HEK293 (cell line): Measurements from ENCODE around the gene HOXB8.
A peak's percentile ranks its signal among the peaks of the same experiment; 100 is the strongest.

Experiments
- CTCF ChIA-PET: fragments of 350-600 bp; formaldehyde crosslinking; extraction: SDS; loops from one replicate; lab custom pipeline; 2021; ENCODE audit warnings: antibody characterized with exemption; lab: Yijun Ruan, JAX
- POLR2A ChIA-PET: fragments of 300-600 bp; formaldehyde crosslinking; extraction: SDS; loops from one replicate; lab custom pipeline; 2020; ENCODE audit warnings: antibody characterized with exemption, inconsistent platforms; lab: Yijun Ruan, JAX
- H3K27ac ChIP-seq: fragments of 200-500 bp; sonication (Bioruptor generic); 2 replicates; pipeline ENCODE4 v1.5.1; 2014; ENCODE audit warnings: low read depth, low read length, control low read depth, inconsistent platforms; ENCODE audit errors: extremely low read depth
- H3K36me3 ChIP-seq, 2 experiments: fragments of 200-500 bp in 1 of 2; sonication (Bioruptor generic) in 1 of 2; 1 replicate in 1 of 2; 2 replicates in 1 of 2; pipeline ENCODE4 v1.5.1; 2014 to 2017; ENCODE audit warnings: inconsistent platforms in 2 of 2, low read length in 2 of 2; ENCODE audit not compliant: control insufficient read depth in 2 of 2, insufficient read depth in 1 of 2
- H3K4me1 ChIP-seq: fragments of 200-500 bp; sonication (Bioruptor generic); 2 replicates; pipeline ENCODE4 v1.5.1; 2014; ENCODE audit warnings: mild to moderate bottlenecking, low read length, inconsistent platforms; ENCODE audit not compliant: control insufficient read depth, insufficient read depth
- H3K4me3 ChIP-seq: 2 replicates; pipeline ENCODE4 v1.5.1; 2011; ENCODE audit warnings: low read depth, mild to moderate bottlenecking, control low read depth, low read length, moderate library complexity
- H3K9me3 ChIP-seq: fragments of 200-500 bp; sonication (Bioruptor generic); 2 replicates; pipeline ENCODE4 v1.5.1; 2014; ENCODE audit warnings: low read depth, low read length, inconsistent platforms; ENCODE audit not compliant: control insufficient read depth, insufficient read depth
- BCL11A ChIP-seq: fragments of 450-650 bp; formaldehyde crosslinking; IDR thresholded peaks from 2 replicates; pipeline ENCODE4 v1.5.1; 2016; ENCODE audit warnings: low read depth, missing biosample characterization, missing genetic modification characterization
- GLIS1 ChIP-seq: fragments of 450-650 bp; formaldehyde crosslinking; IDR thresholded peaks from 2 replicates; pipeline ENCODE4 v1.5.1; 2016; ENCODE audit warnings: missing biosample characterization, missing genetic modification characterization
- IKZF3 ChIP-seq: fragments of 450-650 bp; IDR thresholded peaks from 2 replicates; pipeline ENCODE4 v1.5.0; 2018; ENCODE audit warnings: missing biosample characterization, mild to moderate bottlenecking, missing genetic modification characterization, moderate library complexity
- KLF1 ChIP-seq: fragments of 450-650 bp; formaldehyde crosslinking; IDR thresholded peaks from 2 replicates; pipeline ENCODE4 v1.5.1; 2016; ENCODE audit warnings: missing biosample characterization, missing genetic modification characterization
- KLF10 ChIP-seq: fragments of 450-650 bp; IDR thresholded peaks from 2 replicates; pipeline ENCODE4 v1.5.1; 2018; ENCODE audit warnings: missing biosample characterization, mild to moderate bottlenecking, missing genetic modification characterization
- REPIN1 ChIP-seq: fragments of 450-650 bp; formaldehyde crosslinking; IDR thresholded peaks from 2 replicates; pipeline ENCODE4 v1.5.1; 2017; ENCODE audit warnings: missing biosample characterization, missing genetic modification characterization, low read depth
- REST ChIP-seq: fragments of 450-650 bp; formaldehyde crosslinking; IDR thresholded peaks from 2 replicates; pipeline ENCODE4 v1.5.1; 2016; ENCODE audit warnings: missing biosample characterization, missing genetic modification characterization
- ZBTB17 ChIP-seq: fragments of 450-650 bp; formaldehyde crosslinking; IDR thresholded peaks from 2 replicates; pipeline ENCODE4 v1.5.1; 2016; ENCODE audit warnings: missing biosample characterization, missing genetic modification characterization
- ZBTB8A ChIP-seq: fragments of 450-650 bp; formaldehyde crosslinking; IDR thresholded peaks from 2 replicates; pipeline ENCODE4 v1.5.1; 2016; ENCODE audit warnings: missing biosample characterization, missing genetic modification characterization
- ZNF202 ChIP-seq: fragments of 450-650 bp; formaldehyde crosslinking; IDR thresholded peaks from 2 replicates; pipeline ENCODE4 v1.5.1; 2016; ENCODE audit warnings: missing biosample characterization, missing genetic modification characterization, borderline replicate concordance
- ZNF335 ChIP-seq: fragments of 450-650 bp; formaldehyde crosslinking; conservative IDR thresholded peaks from 2 replicates; pipeline ENCODE4 v1.5.1; 2016; ENCODE audit warnings: missing biosample characterization, missing genetic modification characterization
- ZNF341 ChIP-seq: fragments of 450-650 bp; formaldehyde crosslinking; IDR thresholded peaks from 2 replicates; pipeline ENCODE4; 2016; ENCODE audit warnings: low read depth, missing biosample characterization, missing genetic modification characterization
- ZNF366 ChIP-seq: fragments of 450-650 bp; formaldehyde crosslinking; conservative IDR thresholded peaks from 2 replicates; pipeline ENCODE4 v1.5.1; 2016; ENCODE audit warnings: missing biosample characterization, missing genetic modification characterization
- ZNF394 ChIP-seq: fragments of 450-650 bp; formaldehyde crosslinking; IDR thresholded peaks from 2 replicates; pipeline ENCODE4 v1.5.1; 2016; ENCODE audit warnings: missing biosample characterization, missing genetic modification characterization, mild to moderate bottlenecking, moderate library complexity, borderline replicate concordance
- ZNF433 ChIP-seq: fragments of 450-650 bp; formaldehyde crosslinking; IDR thresholded peaks from 2 replicates; pipeline ENCODE4 v1.5.1; 2016; ENCODE audit warnings: missing biosample characterization, missing genetic modification characterization, low read depth
- ZNF600 ChIP-seq: fragments of 450-650 bp; formaldehyde crosslinking; IDR thresholded peaks from 2 replicates; pipeline ENCODE4 v1.5.1; 2016; ENCODE audit warnings: missing biosample characterization, missing genetic modification characterization
- ZNF626 ChIP-seq: fragments of 450-650 bp; sonication (Bioruptor Pico); formaldehyde crosslinking; IDR thresholded peaks from 2 replicates; pipeline ENCODE4 v1.5.1; 2018; ENCODE audit warnings: missing biosample characterization, missing genetic modification characterization, inconsistent platforms
- ZSCAN23 ChIP-seq: fragments of 450-650 bp; formaldehyde crosslinking; IDR thresholded peaks from 2 replicates; pipeline ENCODE4 v1.5.1; 2016; ENCODE audit warnings: missing biosample characterization, missing genetic modification characterization
- TF ChIP-seq, protein P1 (sequence below): IDR thresholded peaks from 2 replicates; pipeline ENCODE4 v1.6.1; 2011; ENCODE audit warnings: mild to moderate bottlenecking, low read depth, low read length, borderline replicate concordance
- TF ChIP-seq, protein P2 (sequence below): sonication (generic); formaldehyde crosslinking; IDR thresholded peaks from 2 replicates; pipeline ENCODE4 v1.8.1; 2022; ENCODE audit warnings: mild to moderate bottlenecking, moderate library complexity, missing genetic modification reagents
- TF ChIP-seq, protein P3 (sequence below): fragments of 450-650 bp; formaldehyde crosslinking; IDR thresholded peaks from 2 replicates; pipeline ENCODE4 v1.5.1; 2017; ENCODE audit warnings: missing biosample characterization, missing genetic modification characterization

Gene HOXB8

GRCh38 chr17:48609759-48610281 is 5.3 kb downstream of the HOXB8 start (continued):
- TF ChIP-seq REPIN1 (tag by site-specific recombination) (no peak), KLF10 (tag by site-specific recombination) (no peak)
- TF ChIP-seq, protein P1, sequence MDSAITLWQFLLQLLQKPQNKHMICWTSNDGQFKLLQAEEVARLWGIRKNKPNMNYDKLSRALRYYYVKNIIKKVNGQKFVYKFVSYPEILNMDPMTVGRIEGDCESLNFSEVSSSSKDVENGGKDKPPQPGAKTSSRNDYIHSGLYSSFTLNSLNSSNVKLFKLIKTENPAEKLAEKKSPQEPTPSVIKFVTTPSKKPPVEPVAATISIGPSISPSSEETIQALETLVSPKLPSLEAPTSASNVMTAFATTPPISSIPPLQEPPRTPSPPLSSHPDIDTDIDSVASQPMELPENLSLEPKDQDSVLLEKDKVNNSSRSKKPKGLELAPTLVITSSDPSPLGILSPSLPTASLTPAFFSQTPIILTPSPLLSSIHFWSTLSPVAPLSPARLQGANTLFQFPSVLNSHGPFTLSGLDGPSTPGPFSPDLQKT = no peak

GRCh38 chr17:48609033-48609432 is 6.1 kb downstream of the HOXB8 start:
- Histone ChIP-seq H3K36me3 (peaks cover 7 to 15% of the 10 kb centered on the region in 2 experiments), H3K4me3 (no peak overlapping the region)
- TF ChIP-seq ZNF366 (tag by site-specific recombination) (peak; percentile 28; the same call in 1 of the 2 replicates), ZBTB17 (tag by site-specific recombination) (peak; percentile 25; the same call in 1 of the 2 replicates), ZSCAN23 (tag by site-specific recombination) (no peak), ZNF626 (tag by site-specific recombination) (no peak), GLIS1 (tag by site-specific recombination) (0 out of 2 replicates have a peak, but pooled peaks have one; percentile 12), BCL11A (tag by site-specific recombination) (no peak), ZNF394 (tag by site-specific recombination) (peak; percentile 60; the same call in 1 of the 2 replicates), KLF1 (tag by site-specific recombination) (no peak), ZNF202 (tag by site-specific recombination) (no peak), ZNF433 (tag by site-specific recombination) (no peak), ZNF335 (tag by site-specific recombination) (0 out of 2 replicates have a peak, but pooled peaks have one; percentile 45), REST (no peak), ZNF341 (tag by site-specific recombination) (peak; percentile 65), ZBTB8A (tag by site-specific recombination) (peak; percentile 30; the same call in 1 of the 2 replicates), IKZF3 (tag by site-specific recombination) (peak; percentile 58; the same call in 1 of the 2 replicates), ZNF600 (tag by site-specific recombination) (peak; percentile 53; the same call in 1 of the 2 replicates)
- TF ChIP-seq, protein P2, sequence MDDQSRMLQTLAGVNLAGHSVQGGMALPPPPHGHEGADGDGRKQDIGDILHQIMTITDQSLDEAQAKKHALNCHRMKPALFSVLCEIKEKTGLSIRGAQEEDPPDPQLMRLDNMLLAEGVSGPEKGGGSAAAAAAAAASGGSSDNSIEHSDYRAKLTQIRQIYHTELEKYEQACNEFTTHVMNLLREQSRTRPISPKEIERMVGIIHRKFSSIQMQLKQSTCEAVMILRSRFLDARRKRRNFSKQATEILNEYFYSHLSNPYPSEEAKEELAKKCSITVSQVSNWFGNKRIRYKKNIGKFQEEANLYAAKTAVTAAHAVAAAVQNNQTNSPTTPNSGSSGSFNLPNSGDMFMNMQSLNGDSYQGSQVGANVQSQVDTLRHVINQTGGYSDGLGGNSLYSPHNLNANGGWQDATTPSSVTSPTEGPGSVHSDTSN (CRISPR knock-in tag) = no peak
- TF ChIP-seq, protein P3, sequence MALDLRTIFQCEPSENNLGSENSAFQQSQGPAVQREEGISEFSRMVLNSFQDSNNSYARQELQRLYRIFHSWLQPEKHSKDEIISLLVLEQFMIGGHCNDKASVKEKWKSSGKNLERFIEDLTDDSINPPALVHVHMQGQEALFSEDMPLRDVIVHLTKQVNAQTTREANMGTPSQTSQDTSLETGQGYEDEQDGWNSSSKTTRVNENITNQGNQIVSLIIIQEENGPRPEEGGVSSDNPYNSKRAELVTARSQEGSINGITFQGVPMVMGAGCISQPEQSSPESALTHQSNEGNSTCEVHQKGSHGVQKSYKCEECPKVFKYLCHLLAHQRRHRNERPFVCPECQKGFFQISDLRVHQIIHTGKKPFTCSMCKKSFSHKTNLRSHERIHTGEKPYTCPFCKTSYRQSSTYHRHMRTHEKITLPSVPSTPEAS (tag by site-specific recombination) = no peak
- TF ChIP-seq, all 188 proteins: peak for 9
- no peaks in the 10 kb centered on the region for H3K9me3 ChIP-seq
- peak overlapping the region; percentile 94; the same call in 1 of the 2 replicates for H3K27ac ChIP-seq
- CTCF ChIA-PET = interaction anchor here (0.6 to 2.4 kb wide), 13 partner anchors 9 to 634 kb away, joined by 3 to 12 read pairs (median 3); no protein-coding TSS in a partner anchor
- POLR2A ChIA-PET = interaction anchor here (0.8 to 2.4 kb wide), 5 partner anchors 8 to 560 kb away, joined by 3 to 15 read pairs (median 4); partner anchors contain the start of gene HOXB9
- peaks cover 31% of the 10 kb centered on the region for H3K4me1 ChIP-seq
